Hindlimb muscle (tissue), 1 donor: ENCODE measurements around the gene USP17L19. TPM values are rescaled to one million over a fixed set of nuclear protein-coding genes. Genes with fewer than 3 reads are reported as not detected.
"Not testable (repeated sequence)": the region's sequence is repeated elsewhere in the genome, so short reads cannot be mapped to it uniquely, and the experiment has no call there.

Experiments
- DNase-seq: peaks from one replicate; pipeline ENCODE4 v3.0.0-alpha.2; 2013
- polyA plus RNA-seq: library from polyadenylated mRNA; unstranded; fragments of 120-200 nt; gene quantifications from one replicate; pipeline ENCODE4 v1.2.1, GENCODE V29; 2013; ENCODE audit not compliant: insufficient read length

The USP17L19 gene
- not detected for polyA plus RNA-seq

DNA sequence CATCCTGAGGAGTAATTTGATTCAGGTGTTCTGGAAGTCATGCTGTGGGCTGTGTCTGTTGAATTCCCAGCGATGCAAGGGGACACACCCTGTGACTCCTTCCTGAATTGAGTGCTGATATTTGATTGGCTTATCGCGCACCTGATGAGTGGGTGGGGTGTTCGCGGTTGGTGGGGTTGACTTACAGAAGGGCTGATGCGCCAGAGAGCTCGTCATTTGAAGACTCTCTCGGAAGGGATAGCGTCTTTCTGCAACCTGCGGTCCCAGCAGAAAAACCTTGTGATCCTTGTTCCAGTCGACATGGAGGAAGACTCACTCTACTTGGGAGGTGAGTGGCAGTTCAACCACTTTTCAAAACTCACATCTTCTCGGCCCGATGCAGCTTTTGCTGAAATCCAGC is at the start of gene USP17L19:
TSS of gene USP17L19 (plus strand) at position 301 of the 400 bp plus-strand sequence. CDS start at position 301, 0 bp downstream.
- not testable (repeated sequence) for DNase-seq

DNA sequence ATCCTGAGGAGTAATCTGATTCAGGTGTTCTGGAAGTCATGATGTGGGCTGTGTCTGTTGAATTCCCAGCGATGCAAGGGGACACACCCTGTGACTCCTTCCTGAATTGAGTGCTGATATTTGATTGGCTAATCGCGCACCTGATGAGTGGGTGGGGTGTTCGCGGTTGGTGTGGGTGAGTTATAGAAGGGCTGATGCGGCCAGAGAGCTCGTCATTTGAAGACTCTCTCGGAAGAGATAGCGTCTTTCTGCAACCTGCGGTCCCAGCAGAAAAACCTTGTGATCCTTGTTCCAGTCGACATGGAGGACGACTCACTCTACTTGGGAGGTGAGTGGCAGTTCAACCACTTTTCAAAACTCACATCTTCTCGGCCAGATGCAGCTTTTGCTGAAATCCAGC is 42.8 kb upstream of the USP17L19 start, which contains the start of gene USP17L10:
TSS of gene USP17L10 (plus strand) at position 301 of the 400 bp plus-strand sequence. CDS start at position 301, 0 bp downstream.
- not testable (repeated sequence) for DNase-seq

DNA sequence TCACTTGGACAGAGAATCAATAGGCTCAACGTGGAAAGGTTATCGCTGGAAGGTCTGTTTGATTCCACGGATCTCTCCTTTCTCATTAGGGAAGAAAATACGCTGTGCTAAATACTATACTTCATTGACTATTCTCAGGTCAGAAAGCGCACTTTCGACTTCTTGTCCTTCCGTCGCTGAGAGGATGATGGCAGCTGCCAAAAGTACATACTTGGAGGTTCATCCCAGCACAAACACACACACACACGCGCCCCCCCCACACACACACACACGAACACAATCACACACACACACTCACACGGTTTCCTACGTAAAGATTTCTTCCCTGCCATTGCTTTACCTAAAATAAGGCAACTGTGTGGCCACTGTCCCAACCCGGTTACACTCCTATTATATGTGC is 38.5 kb upstream of the USP17L19 start:
- not testable (repeated sequence) for DNase-seq

- DNase-seq, result not testable (repeated sequence)
Measured at GRCh38 chr4:9215105-9215504, 38.1 kb upstream of the USP17L19 start, which contains the start of gene USP17L11. USP17L11 (plus strand) TSS chr4:9215405; CDS start chr4:9215405, 0 bp downstream.

DNA sequence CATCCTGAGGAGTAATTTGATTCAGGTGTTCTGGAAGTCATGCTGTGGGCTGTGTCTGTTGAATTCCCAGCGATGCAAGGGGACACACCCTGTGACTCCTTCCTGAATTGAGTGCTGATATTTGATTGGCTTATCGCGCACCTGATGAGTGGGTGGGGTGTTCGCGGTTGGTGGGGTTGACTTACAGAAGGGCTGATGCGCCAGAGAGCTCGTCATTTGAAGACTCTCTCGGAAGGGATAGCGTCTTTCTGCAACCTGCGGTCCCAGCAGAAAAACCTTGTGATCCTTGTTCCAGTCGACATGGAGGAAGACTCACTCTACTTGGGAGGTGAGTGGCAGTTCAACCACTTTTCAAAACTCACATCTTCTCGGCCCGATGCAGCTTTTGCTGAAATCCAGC is 33.3 kb upstream of the USP17L19 start, which contains the start of gene USP17L12:
TSS of gene USP17L12 (plus strand) at position 301 of the 400 bp plus-strand sequence. CDS start at position 301, 0 bp downstream.
- not testable (repeated sequence) for DNase-seq

DNA sequence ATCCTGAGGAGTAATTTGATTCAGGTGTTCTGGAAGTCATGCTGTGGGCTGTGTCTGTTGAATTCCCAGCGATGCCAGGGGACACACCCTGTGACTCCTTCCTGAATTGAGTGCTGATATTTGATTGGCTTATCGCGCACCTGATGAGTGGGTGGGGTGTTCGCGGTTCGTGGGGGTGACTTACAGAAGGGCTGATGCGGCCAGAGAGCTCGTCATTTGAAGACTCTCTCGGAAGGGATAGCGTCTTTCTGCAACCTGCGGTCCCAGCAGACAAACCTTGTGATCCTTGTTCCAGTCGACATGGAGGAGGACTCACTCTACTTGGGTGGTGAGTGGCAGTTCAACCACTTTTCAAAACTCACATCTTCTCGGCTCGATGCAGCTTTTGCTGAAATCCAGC is 28.6 kb upstream of the USP17L19 start, which contains the start of gene USP17L13:
TSS of gene USP17L13 (plus strand) at position 301 of the 400 bp plus-strand sequence. CDS start at position 301, 0 bp downstream.
- DNase-seq, result not testable (repeated sequence)

- not testable (repeated sequence) for DNase-seq
Measured at GRCh38 chr4:9230249-9230648, 22.9 kb upstream of the USP17L19 start.

DNA sequence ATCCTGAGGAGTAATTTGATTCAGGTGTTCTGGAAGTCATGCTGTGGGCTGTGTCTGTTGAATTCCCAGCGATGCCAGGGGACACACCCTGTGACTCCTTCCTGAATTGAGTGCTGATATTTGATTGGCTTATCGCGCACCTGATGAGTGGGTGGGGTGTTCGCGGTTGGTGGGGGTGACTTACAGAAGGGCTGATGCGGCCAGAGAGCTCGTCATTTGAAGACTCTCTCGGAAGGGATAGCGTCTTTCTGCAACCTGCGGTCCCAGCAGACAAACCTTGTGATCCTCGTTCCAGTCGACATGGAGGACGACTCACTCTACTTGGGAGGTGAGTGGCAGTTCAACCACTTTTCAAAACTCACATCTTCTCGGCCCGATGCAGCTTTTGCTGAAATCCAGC is 19.1 kb upstream of the USP17L19 start, which contains the start of gene USP17L15:
TSS of gene USP17L15 (plus strand) at position 301 of the 400 bp plus-strand sequence. CDS start at position 301, 0 bp downstream.
- DNase-seq, result not testable (repeated sequence)

DNA sequence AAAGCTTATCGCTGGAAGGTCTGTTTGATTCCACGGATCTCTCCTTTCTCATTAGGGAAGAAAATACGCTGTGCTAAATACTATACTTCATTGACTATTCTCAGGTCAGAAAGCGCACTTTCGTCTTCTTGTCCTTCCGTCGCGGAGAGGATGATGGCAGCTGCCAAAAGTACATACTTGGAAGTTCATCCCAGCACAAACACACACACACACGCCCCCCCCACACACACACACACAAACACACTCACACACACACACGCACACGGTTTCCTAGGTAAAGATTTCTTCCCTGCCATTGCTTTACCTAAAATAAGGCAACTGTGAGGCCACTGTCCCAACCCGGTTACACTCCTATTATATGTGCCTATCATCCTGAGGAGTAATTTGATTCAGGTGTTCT is 14.7 kb upstream of the USP17L19 start:
- DNase-seq, result not testable (repeated sequence)

- not testable (repeated sequence) for DNase-seq
Measured at GRCh38 chr4:9243579-9243978, 9.6 kb upstream of the USP17L19 start, which contains the start of gene USP17L17. USP17L17 (plus strand) TSS chr4:9243879; CDS start chr4:9243879, 0 bp downstream.

- not testable (repeated sequence) for DNase-seq
Measured at GRCh38 chr4:9247953-9248680, 5.1 kb upstream of the USP17L19 start, which contains the start of gene USP17L18. USP17L18 (plus strand) TSS chr4:9248630; CDS start chr4:9248630, 0 bp downstream.

DNA sequence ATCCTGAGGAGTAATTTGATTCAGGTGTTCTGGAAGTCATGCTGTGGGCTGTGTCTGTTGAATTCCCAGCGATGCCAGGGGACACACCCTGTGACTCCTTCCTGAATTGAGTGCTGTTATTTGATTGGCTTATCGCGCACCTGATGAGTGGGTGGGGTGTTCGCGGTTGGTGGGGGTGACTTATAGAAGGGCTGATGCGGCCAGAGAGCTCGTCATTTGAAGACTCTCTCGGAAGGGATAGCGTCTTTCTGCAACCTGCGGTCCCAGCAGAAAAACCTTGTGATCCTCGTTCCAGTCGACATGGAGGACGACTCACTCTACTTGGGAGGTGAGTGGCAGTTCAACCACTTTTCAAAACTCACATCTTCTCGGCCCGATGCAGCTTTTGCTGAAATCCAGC is 4.6 kb downstream of the USP17L19 start, which contains the start of gene USP17L20:
TSS of gene USP17L20 (plus strand) at position 301 of the 400 bp plus-strand sequence. CDS start at position 301, 0 bp downstream.
- not testable (repeated sequence) for DNase-seq

- not testable (repeated sequence) for DNase-seq
Measured at GRCh38 chr4:9262572-9262971, 9.4 kb downstream of the USP17L19 start, which contains the start of gene USP17L21. USP17L21 (plus strand) TSS chr4:9262872; CDS start chr4:9262872, 0 bp downstream.

DNA sequence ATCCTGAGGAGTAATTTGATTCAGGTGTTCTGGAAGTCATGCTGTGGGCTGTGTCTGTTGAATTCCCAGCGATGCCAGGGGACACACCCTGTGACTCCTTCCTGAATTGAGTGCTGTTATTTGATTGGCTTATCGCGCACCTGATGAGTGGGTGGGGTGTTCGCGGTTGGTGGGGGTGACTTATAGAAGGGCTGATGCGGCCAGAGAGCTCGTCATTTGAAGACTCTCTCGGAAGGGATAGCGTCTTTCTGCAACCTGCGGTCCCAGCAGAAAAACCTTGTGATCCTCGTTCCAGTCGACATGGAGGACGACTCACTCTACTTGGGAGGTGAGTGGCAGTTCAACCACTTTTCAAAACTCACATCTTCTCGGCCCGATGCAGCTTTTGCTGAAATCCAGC is 14.1 kb downstream of the USP17L19 start, which contains the start of gene USP17L22:
TSS of gene USP17L22 (plus strand) at position 301 of the 400 bp plus-strand sequence. CDS start at position 301, 0 bp downstream.
- DNase-seq, result not testable (repeated sequence)

- DNase-seq, result not testable (repeated sequence)
Measured at GRCh38 chr4:9271719-9272118, 18.5 kb downstream of the USP17L19 start.

Other genes starting within 250 kb of the USP17L19 start
- gene FAM90A26, start 83.0 kb upstream of the USP17L19 start, polyA plus RNA-seq, result 0.08 TPM
- gene USP17L10, start 42.7 kb upstream of the USP17L19 start, polyA plus RNA-seq, result not detected
- not detected for gene USP17L11, start 38.0 kb upstream of the USP17L19 start, polyA plus RNA-seq
- not detected for gene USP17L12, start 33.2 kb upstream of the USP17L19 start, polyA plus RNA-seq
- gene USP17L13, start 28.5 kb upstream of the USP17L19 start, polyA plus RNA-seq, result not detected
- gene USP17L15, start 19.0 kb upstream of the USP17L19 start, polyA plus RNA-seq, result not detected
- not detected for gene USP17L17, start 9.5 kb upstream of the USP17L19 start, polyA plus RNA-seq
- gene USP17L18, start 4.7 kb upstream of the USP17L19 start, polyA plus RNA-seq, result not detected
- not detected for gene USP17L20, start 4.7 kb downstream of the USP17L19 start, polyA plus RNA-seq
- gene USP17L21, start 9.5 kb downstream of the USP17L19 start, polyA plus RNA-seq, result not detected
- gene USP17L22, start 14.2 kb downstream of the USP17L19 start, polyA plus RNA-seq, result not detected
- gene USP17L24, start 71.8 kb downstream of the USP17L19 start, polyA plus RNA-seq, result not detected
- gene USP17L25, start 76.5 kb downstream of the USP17L19 start, polyA plus RNA-seq, result not detected
- gene USP17L26, start 81.3 kb downstream of the USP17L19 start, polyA plus RNA-seq, result not detected
- gene USP17L5, start 86.0 kb downstream of the USP17L19 start, polyA plus RNA-seq, result not detected
- not detected for gene USP17L27, start 90.8 kb downstream of the USP17L19 start, polyA plus RNA-seq
- not detected for gene USP17L28, start 95.5 kb downstream of the USP17L19 start, polyA plus RNA-seq
- gene USP17L29, start 100.3 kb downstream of the USP17L19 start, polyA plus RNA-seq, result not detected
- gene USP17L30, start 109.8 kb downstream of the USP17L19 start, polyA plus RNA-seq, result not detected
- gene DEFB131A, start 191.0 kb downstream of the USP17L19 start, polyA plus RNA-seq, result not detected